Activated T-cell treated with anti-CD3 and anti-CD28 coated beads for 48 hours (primary cell): Measurements from ENCODE around the gene ATF4.
A peak's percentile ranks its signal among the peaks of the same experiment; 100 is the strongest.
"Not testable (repeated sequence)": the region's sequence is repeated elsewhere in the genome, so short reads cannot be mapped to it uniquely, and the experiment has no call there.

Experiments
- DNase-seq: peaks from one replicate; pipeline ENCODE4 v3.0.0-alpha.2; 2020; ENCODE audit warnings: low read depth

ATF4 gene

GRCh38 chr22:39511226-39511625, 9.1 kb upstream of the ATF4 start:
- no peak for DNase-seq

- no peak for DNase-seq
Measured at GRCh38 chr22:39512026-39512425, 8.3 kb upstream of the ATF4 start.

GRCh38 chr22:39513791-39514190, 6.6 kb upstream of the ATF4 start:
- no peak for DNase-seq

- DNase-seq: no peak
Measured at GRCh38 chr22:39514373-39514973, 5.9 kb upstream of the ATF4 start.

GRCh38 chr22:39515266-39516050, 4.9 kb upstream of the ATF4 start:
- DNase-seq: no peak

GRCh38 chr22:39517470-39517869, 2.9 kb upstream of the ATF4 start:
- DNase-seq: no peak

- DNase-seq: no peak
Measured at GRCh38 chr22:39518144-39518786, 2.1 kb upstream of the ATF4 start.

GRCh38 chr22:39518996-39519680, 1.2 kb upstream of the ATF4 start:
- no peak for DNase-seq

- peak; percentile 94 for DNase-seq
Measured at GRCh38 chr22:39519681-39520225, 609 bp upstream of the ATF4 start.

- not testable (repeated sequence) for DNase-seq
Measured at GRCh38 chr22:39521106-39521885, 934 bp downstream of the ATF4 start.

- not testable (repeated sequence) for DNase-seq
Measured at GRCh38 chr22:39522091-39522490, 1.7 kb downstream of the ATF4 start.

GRCh38 chr22:39522567-39523300, 2.4 kb downstream of the ATF4 start:
- no peak for DNase-seq

GRCh38 chr22:39524089-39524752, 3.9 kb downstream of the ATF4 start:
- no peak for DNase-seq

- DNase-seq: no peak
Measured at GRCh38 chr22:39524753-39525657, 4.6 kb downstream of the ATF4 start.

- DNase-seq: no peak
Measured at GRCh38 chr22:39525658-39525975, 5.3 kb downstream of the ATF4 start.

GRCh38 chr22:39526736-39527171, 6.4 kb downstream of the ATF4 start:
- no peak for DNase-seq

- no peak for DNase-seq
Measured at GRCh38 chr22:39527481-39527961, 7.2 kb downstream of the ATF4 start.

GRCh38 chr22:39528080-39528661, 7.8 kb downstream of the ATF4 start:
- DNase-seq: no peak
